ENCODE measurements around the gene PTPRE.

DNA sequence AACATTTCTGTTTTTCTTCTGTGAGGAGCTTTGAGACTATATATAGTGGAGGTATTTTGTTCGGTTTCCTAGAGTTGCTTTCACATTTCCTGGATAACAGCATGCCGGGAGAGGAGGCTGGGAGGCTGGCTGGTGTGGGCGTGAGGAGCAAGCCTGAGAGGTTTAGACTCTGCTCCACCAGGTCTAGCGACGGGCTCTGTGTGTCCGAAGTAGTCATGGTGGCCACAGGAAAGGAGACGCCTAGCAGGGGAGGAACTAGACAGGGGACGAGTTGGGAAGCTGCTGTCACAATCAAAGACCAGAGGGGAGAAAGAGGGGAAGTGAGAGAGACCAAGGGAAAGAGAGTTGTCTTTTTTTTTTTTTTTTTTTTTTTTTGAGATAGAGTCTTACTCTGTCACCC, 19.6 kb downstream of the PTPRE start:
- TF ChIP-seq, protein P1, sequence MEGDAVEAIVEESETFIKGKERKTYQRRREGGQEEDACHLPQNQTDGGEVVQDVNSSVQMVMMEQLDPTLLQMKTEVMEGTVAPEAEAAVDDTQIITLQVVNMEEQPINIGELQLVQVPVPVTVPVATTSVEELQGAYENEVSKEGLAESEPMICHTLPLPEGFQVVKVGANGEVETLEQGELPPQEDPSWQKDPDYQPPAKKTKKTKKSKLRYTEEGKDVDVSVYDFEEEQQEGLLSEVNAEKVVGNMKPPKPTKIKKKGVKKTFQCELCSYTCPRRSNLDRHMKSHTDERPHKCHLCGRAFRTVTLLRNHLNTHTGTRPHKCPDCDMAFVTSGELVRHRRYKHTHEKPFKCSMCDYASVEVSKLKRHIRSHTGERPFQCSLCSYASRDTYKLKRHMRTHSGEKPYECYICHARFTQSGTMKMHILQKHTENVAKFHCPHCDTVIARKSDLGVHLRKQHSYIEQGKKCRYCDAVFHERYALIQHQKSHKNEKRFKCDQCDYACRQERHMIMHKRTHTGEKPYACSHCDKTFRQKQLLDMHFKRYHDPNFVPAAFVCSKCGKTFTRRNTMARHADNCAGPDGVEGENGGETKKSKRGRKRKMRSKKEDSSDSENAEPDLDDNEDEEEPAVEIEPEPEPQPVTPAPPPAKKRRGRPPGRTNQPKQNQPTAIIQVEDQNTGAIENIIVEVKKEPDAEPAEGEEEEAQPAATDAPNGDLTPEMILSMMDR (IDR thresholded peaks at IDR 0.05), result no peak
- no peak for TF ChIP-seq POLR2A (IDR thresholded peaks at IDR 0.05)
